SU-DHL-6 (cell line): ENCODE measurements around the gene NDUFV3.

ENCODE experiments used
- EZH2phosphoT487 ChIP-seq: fragments of 200-600 bp; sonication (generic), shearing (Covaris generic); conservative IDR thresholded peaks from 2 replicates; pipeline ENCODE4 v1.6.1; 2018; ENCODE audit warnings: mild to moderate bottlenecking, antibody characterized with exemption, low read length, moderate library complexity, mixed read lengths
- TF ChIP-seq, protein P1 (sequence below): fragments of 200-600 bp; sonication (generic); IDR thresholded peaks from one replicate; pipeline ENCODE4 v1.5.1; 2017; ENCODE audit warnings: antibody characterized with exemption, mild to moderate bottlenecking, low read length, moderate library complexity; ENCODE audit not compliant: insufficient read depth, poor library complexity, severe bottlenecking

DNA sequence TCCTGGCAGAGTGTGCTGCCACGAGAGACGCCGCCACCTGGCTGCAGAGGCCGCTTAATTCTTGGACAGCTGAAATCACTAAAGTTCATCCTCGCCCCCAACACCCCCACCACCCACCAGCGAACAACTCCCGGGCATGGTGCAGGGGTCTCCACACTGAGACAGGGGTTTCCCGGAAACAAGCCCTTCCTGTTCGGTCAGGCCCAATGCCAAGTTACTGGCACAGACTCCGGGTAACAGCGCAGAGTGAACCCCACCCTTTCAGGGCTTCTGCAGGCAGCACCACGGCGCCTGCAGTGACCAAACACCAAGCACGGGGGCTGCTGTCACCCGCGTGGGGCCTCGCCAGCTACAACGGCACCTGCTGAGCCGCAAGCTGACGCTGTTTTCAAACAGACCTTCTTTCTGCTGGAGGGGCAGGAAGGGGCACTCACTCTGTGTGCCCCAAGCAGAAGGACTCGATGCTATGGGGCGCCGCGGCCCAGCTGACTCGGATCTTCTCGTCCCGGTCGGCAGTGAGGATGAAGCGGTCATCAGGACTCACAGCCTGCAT is 31.2 kb upstream of the NDUFV3 start:
- TF ChIP-seq, protein P1, sequence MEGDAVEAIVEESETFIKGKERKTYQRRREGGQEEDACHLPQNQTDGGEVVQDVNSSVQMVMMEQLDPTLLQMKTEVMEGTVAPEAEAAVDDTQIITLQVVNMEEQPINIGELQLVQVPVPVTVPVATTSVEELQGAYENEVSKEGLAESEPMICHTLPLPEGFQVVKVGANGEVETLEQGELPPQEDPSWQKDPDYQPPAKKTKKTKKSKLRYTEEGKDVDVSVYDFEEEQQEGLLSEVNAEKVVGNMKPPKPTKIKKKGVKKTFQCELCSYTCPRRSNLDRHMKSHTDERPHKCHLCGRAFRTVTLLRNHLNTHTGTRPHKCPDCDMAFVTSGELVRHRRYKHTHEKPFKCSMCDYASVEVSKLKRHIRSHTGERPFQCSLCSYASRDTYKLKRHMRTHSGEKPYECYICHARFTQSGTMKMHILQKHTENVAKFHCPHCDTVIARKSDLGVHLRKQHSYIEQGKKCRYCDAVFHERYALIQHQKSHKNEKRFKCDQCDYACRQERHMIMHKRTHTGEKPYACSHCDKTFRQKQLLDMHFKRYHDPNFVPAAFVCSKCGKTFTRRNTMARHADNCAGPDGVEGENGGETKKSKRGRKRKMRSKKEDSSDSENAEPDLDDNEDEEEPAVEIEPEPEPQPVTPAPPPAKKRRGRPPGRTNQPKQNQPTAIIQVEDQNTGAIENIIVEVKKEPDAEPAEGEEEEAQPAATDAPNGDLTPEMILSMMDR, result no peak
- no peak for TF ChIP-seq EZH2phosphoT487
